Activated CD8-positive, alpha-beta memory T cell treated with anti-CD3 and anti-CD28 coated beads for 1 hour (primary cell): Measurements from ENCODE around the gene MMP19.

Source experiments
- DNase-seq, 2 donors: peaks; one replicate each; pipeline ENCODE4 v3.0.0-alpha.2; 2020; ENCODE audit warnings: low read depth in 1 of 2; ENCODE audit errors: extremely low read depth in 1 of 2

Gene MMP19

DNA sequence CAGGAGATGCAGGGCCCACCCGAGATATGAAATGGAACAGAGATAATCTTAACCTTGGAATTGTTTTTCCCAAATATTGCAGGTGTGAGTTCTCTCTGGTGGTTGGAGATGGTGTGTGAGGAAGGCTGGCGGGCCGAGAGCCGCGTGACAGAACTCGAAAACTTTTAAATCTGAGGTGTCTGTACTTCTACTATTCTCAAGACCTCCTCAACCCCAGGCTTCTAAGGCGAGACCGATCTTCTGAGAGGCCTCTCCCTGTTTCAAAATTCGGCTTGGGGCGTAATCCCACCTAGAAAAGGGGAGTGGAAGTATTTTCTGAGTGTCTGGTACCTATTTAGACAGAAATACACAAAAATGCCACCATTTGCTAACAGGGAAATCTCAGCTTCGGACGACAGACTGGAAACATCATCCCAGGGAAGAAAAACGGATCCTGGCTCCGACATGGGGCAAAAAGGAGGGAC, 25.8 kb downstream of the MMP19 start:
- no peak for DNase-seq

DNA sequence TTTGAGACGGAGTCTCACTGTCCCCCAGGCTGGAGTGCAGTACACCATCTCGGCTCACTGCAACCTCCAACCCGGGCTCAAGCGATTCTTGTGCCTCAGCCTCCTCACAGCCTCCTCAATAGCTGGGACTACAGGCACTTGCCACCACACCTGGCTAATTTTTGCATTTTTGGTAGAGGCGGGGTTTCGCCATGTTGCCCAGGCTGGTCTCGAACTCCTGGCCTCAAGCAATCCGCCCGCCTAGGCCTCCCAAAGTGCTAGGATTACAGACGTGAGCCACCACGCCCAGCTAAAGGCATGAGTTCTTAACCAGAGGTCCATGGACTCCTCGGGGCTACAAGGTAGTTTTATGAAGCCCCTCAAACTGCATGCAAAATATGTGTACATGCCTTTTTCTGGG, 27.3 kb downstream of the MMP19 start:
- DNase-seq = no peak

DNA sequence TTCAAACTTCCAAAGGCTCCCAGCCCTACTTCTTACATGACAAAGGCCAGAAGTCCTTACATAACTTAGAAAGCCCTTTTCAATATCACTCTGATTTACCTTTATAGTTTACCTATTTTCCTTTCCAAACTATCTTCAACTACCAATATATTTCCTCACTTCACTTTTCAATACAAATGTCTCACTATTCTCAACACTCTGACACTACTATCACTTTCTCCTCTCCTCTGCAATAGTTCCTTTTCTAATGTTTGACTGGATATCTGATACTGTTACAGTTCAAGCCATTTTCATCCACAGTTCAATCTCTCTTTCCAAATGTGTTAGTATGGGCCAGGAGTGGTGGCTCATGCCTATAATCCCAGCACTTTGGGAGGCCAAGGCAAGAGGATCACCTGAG, 28.5 kb downstream of the MMP19 start:
- DNase-seq = no peak

- no peak for DNase-seq
Measured at GRCh38 chr12:55812088-55812487, 30.6 kb downstream of the MMP19 start.

DNA sequence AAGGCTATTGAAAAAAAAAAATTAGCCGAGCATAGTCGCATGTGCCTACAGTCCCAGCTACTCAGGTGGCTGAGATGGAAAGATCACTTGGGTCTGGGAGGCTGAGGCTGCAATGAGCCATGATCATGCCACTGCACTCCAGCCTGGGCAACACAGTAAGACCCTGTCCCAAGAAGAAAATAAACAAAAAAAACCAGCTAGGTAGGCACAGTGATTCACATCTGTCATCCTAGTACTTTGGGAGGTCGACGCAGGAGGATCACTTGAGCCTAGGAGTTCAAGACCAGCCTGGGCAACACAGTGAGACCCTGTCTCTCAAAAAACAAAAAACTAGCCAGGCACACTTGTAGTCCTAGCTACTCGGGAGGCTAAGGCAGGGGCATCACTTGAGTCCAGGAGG, 33.5 kb downstream of the MMP19 start:
- DNase-seq = no peak

GRCh38 chr12:55806982-55807381, 35.8 kb downstream of the MMP19 start:
- DNase-seq = no peak

DNA sequence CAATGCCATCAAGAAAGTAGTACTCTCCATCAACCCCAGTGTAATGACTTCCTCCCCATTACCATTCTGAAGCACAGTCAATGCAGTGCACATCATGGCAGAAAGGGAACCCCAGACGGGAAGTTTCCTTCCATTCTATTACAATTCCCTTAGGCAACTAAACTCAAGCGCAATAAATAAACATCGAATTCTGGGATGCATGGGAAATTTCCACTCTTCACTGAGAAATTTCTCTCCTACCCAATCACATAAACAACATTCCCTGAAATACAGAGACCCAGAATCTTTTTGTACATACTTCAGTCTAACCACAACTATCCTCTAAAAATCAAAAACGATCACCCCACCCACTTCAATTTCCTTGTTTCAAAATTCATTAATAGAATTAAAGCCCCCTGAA, 45.2 kb downstream of the MMP19 start:
- DNase-seq = no peak

DNA sequence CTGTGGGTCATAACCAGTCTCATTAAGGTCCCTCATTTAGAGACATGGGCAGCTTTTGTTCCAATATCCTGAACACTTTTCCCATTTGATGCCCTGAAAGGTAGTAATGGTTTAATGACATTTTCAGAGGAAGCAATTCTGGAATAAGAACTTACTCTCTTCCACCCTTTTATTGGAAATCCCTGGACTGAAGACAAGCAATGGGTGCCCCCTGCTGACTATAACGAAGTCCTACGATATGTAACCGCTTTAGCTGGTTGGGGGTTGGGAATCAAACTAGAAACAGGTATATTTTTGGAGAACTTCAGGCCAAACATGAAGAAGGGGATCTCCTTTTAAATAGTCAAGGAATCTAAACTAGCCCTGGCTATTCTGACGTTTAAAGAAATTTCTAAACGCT, 45.7 kb downstream of the MMP19 start:
- no peak for DNase-seq

- DNase-seq = no peak
Measured at GRCh38 chr12:55795950-55796349, 46.8 kb downstream of the MMP19 start.

GRCh38 chr12:55789893-55790292, 52.8 kb downstream of the MMP19 start:
- DNase-seq = no peak

DNA sequence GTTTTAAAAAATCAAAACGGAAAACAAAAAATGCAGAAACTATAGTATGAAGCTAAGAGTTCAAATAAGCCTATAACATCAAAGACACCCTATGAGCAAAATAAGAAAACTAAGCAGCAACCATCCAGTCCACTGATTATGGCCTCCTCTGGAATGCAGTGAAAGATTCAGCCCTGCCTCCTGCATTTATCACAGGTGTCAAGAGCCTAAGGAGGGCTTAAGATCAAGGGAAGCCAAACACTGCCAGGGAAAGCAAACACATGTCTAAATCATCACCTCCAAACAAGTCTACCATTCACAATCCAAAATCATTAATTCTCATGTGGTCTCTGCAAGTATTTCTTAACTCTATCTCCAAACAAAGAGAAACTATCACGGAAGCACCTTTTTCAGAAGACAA, 53.6 kb downstream of the MMP19 start:
- DNase-seq = no peak

- DNase-seq = no peak
Measured at GRCh38 chr12:55788546-55788945, 54.2 kb downstream of the MMP19 start.
